Hepatocyte (in vitro differentiated cells): ENCODE measurements around the gene SPATA45. TPM values are rescaled to one million over a fixed set of nuclear protein-coding genes. Genes with fewer than 3 reads are reported as not detected.

ENCODE experiments used
- DNase-seq: peaks from one replicate; pipeline ENCODE4 v3.0.0-alpha.2; 2016; ENCODE audit warnings: low spot score
- H2AFZ ChIP-seq: fragments of 200-600 bp; sonication (generic); 2 replicates; pipeline ENCODE4 v1.6.0; 2016; ENCODE audit warnings: antibody characterized with exemption, mild to moderate bottlenecking
- H3K27ac ChIP-seq: fragments of 200-600 bp; sonication (generic); 2 replicates; pipeline ENCODE4 v1.5.1; 2016; ENCODE audit warnings: mild to moderate bottlenecking
- H3K27me3 ChIP-seq: fragments of 200-600 bp; sonication (generic); 2 replicates; pipeline ENCODE4 v1.6.1; 2016
- H3K36me3 ChIP-seq: fragments of 200-600 bp; sonication (generic); replicated peaks from 2 replicates; pipeline ENCODE4 v1.5.1; 2016; ENCODE audit warnings: low read depth; ENCODE audit not compliant: insufficient read depth
- H3K4me1 ChIP-seq: fragments of 200-600 bp; sonication (generic); 2 replicates; pipeline ENCODE4 v1.5.1; 2016; ENCODE audit warnings: mild to moderate bottlenecking, moderate library complexity; ENCODE audit not compliant: insufficient read depth
- H3K4me2 ChIP-seq: fragments of 200-600 bp; sonication (generic); 2 replicates; pipeline ENCODE4 v1.6.0; 2016
- H3K4me3 ChIP-seq: fragments of 200-600 bp; sonication (generic); 2 replicates; pipeline ENCODE4 v1.5.1; 2016; ENCODE audit warnings: mild to moderate bottlenecking
- H3K79me2 ChIP-seq: fragments of 200-600 bp; sonication (generic); 2 replicates; pipeline ENCODE4 v1.6.0; 2017; ENCODE audit warnings: mild to moderate bottlenecking
- H3K9me2 ChIP-seq: fragments of 200-600 bp; sonication (generic); replicated peaks from 2 replicates; pipeline ENCODE4 v1.6.0; 2017; ENCODE audit warnings: mild to moderate bottlenecking; ENCODE audit not compliant: insufficient read depth
- H3K9me3 ChIP-seq: fragments of 200-600 bp; sonication (generic); 2 replicates; pipeline ENCODE4 v1.5.1; 2016; ENCODE audit warnings: low read depth, mild to moderate bottlenecking
- H4K20me1 ChIP-seq: fragments of 200-600 bp; sonication (generic); 2 replicates; pipeline ENCODE4 v1.6.0; 2016; ENCODE audit warnings: mild to moderate bottlenecking; ENCODE audit not compliant: insufficient read depth, poor library complexity, severe bottlenecking
- CTCF ChIP-seq: fragments of 200-600 bp; sonication (generic); IDR thresholded peaks from 2 replicates; pipeline ENCODE4 v1.5.1; 2016; ENCODE audit warnings: antibody characterized with exemption, mild to moderate bottlenecking; ENCODE audit not compliant: poor library complexity
- EZH2 ChIP-seq: fragments of 200-600 bp; sonication (generic); IDR thresholded peaks from 2 replicates; pipeline ENCODE4 v1.6.1; 2016; ENCODE audit warnings: antibody characterized with exemption, mild to moderate bottlenecking, borderline replicate concordance
- EZH2phosphoT487 ChIP-seq: fragments of 200-600 bp; sonication (generic); IDR thresholded peaks from one replicate; pipeline ENCODE4 v1.6.1; 2018; ENCODE audit warnings: antibody characterized with exemption, mild to moderate bottlenecking, low read depth, moderate library complexity; ENCODE audit not compliant: unreplicated experiment, severe bottlenecking
- WGBS: methylation state at CpG from one replicate; pipeline ENCODE4 v1.1.6; 2016; ENCODE audit warnings: low lambda C conversion rate; ENCODE audit errors: missing lambda C conversion rate; 5-methylcytosine and 5-hydroxymethylcytosine counted together
- polyA plus RNA-seq: library from polyadenylated mRNA; unstranded; fragments of >200 nt; fragmentation: Nextera tagmentation; extraction: Ambion mirVana; gene quantifications from 2 replicates; pipeline ENCODE4 v1.2.1, GENCODE V29; 2016
- total RNA-seq: library from RNA; depleted of rRNA; stranded (reverse); fragments of >200 nt; gene quantifications from 2 replicates; pipeline ENCODE4 v1.2.3, GENCODE V29; 2014

SPATA45 gene
- total and polyA plus RNA-seq, 2 experiments from 2014 or later: 0.44 TPM; not detected in 1

- no peak overlapping the region for H3K4me3 ChIP-seq
- 90% methylated on average over 2 of the region's 2 CpGs for WGBS
- no peak overlapping the region for H2AFZ ChIP-seq
- no peaks in the 10 kb centered on the region for H3K36me3 ChIP-seq
- H3K4me2 ChIP-seq: peak overlapping the region; percentile 94
- DNase-seq: no peak
- H3K27ac ChIP-seq: no peak overlapping the region
- H3K27me3 ChIP-seq: no peaks in the 10 kb centered on the region
- TF ChIP-seq EZH2phosphoT487: no peak
- no peaks in the 10 kb centered on the region for H3K9me2 ChIP-seq
- H3K4me1 ChIP-seq: peaks cover 7% of the 10 kb centered on the region
- peaks cover 20% of the 10 kb centered on the region for H4K20me1 ChIP-seq
- H3K79me2 ChIP-seq: peaks cover 78% of the 10 kb centered on the region
- no peaks in the 10 kb centered on the region for H3K9me3 ChIP-seq
These were observed 14.8 kb upstream of the SPATA45 start for GRCh38 chr1:212862111-212862690.

GRCh38 chr1:212860713-212861581, 13.5 kb upstream of the SPATA45 start:
- Histone ChIP-seq H4K20me1 (peaks cover 20% of the 10 kb centered on the region), H3K4me3 (peak overlapping the region; percentile 19), H3K79me2 (peaks cover 79% of the 10 kb centered on the region), H3K36me3 (no peaks in the 10 kb centered on the region), H3K27ac (peak overlapping the region; percentile 58), H3K4me2 (peak overlapping the region; percentile 94), H2AFZ (no peak overlapping the region), H3K9me3 (no peaks in the 10 kb centered on the region), H3K9me2 (no peaks in the 10 kb centered on the region), H3K27me3 (no peaks in the 10 kb centered on the region), H3K4me1 (peaks cover 10% of the 10 kb centered on the region)
- TF ChIP-seq EZH2 (no peak), EZH2phosphoT487 (no peak), CTCF (no peak)
- peak; percentile 23 for DNase-seq
- WGBS: 47% methylated on average over 5 of the region's 5 CpGs

GRCh38 chr1:212858461-212859265, 11.2 kb upstream of the SPATA45 start:
- peaks cover 10% of the 10 kb centered on the region for H3K4me1 ChIP-seq
- H2AFZ ChIP-seq: peak overlapping the region; percentile 30
- TF ChIP-seq EZH2 (no peak), EZH2phosphoT487 (no peak), CTCF (no peak)
- peak overlapping the region; percentile 84 for H3K27ac ChIP-seq
- 2% methylated on average over 35 of the region's 54 CpGs for WGBS
- peaks cover 12% of the 10 kb centered on the region for H4K20me1 ChIP-seq
- peaks cover 72% of the 10 kb centered on the region for H3K79me2 ChIP-seq
- no peaks in the 10 kb centered on the region for H3K36me3 ChIP-seq
- peak overlapping the region; percentile 71 for H3K4me3 ChIP-seq
- no peaks in the 10 kb centered on the region for H3K9me2 ChIP-seq
- peak; percentile 45 for DNase-seq
- H3K27me3 ChIP-seq: no peaks in the 10 kb centered on the region
- H3K9me3 ChIP-seq: no peaks in the 10 kb centered on the region
- H3K4me2 ChIP-seq: peak overlapping the region; percentile 94
